Upper lobe of left lung (tissue), 6 donors: ENCODE measurements around the gene ABLIM3. TPM values are rescaled to one million over a fixed set of nuclear protein-coding genes. Genes with fewer than 3 reads are reported as not detected.

Source experiments
- ATAC-seq, 2 donors: fragments of 200-7000 bp; cut with Tn5 transposase; one replicate each; pipeline ENCODE4 v1.9.1; 2022; ENCODE audit warnings: mild to moderate bottlenecking in 2 of 2, moderate library complexity in 2 of 2; ENCODE audit not compliant: low FRiP score in 2 of 2
- DNase-seq, 2 donors: peaks; one replicate each; pipeline ENCODE4 v3.0.0-alpha.2; 2019 to 2020
- H3K27ac ChIP-seq, 4 donors: fragments of 200-600 bp; sonication (generic); one replicate each; pipeline ENCODE4 v1.5.1; 2016 to 2019
- H3K27me3 ChIP-seq, 4 donors: fragments of 200-600 bp; sonication (generic); one replicate each; pipeline ENCODE4 v1.5.1; 2017 to 2019
- H3K36me3 ChIP-seq, 4 donors: fragments of 200-600 bp; sonication (generic); one replicate each; pipeline ENCODE4 v1.5.1; 2016 to 2019
- H3K4me1 ChIP-seq, 4 donors: fragments of 200-600 bp; sonication (generic); one replicate each; pipeline ENCODE4 v1.5.1; 2018 to 2019
- H3K4me3 ChIP-seq, 4 donors: fragments of 200-600 bp; sonication (generic); one replicate each; pipeline ENCODE4 v1.5.1; 2017 to 2019; ENCODE audit warnings: mild to moderate bottlenecking in 2 of 4, moderate library complexity in 1 of 4
- H3K9me3 ChIP-seq, 4 donors: fragments of 200-600 bp; sonication (generic); one replicate each; pipeline ENCODE4 v1.5.1; 2018 to 2019
- EP300 ChIP-seq, 4 donors: sonication (generic); formaldehyde crosslinking; IDR thresholded peaks; one replicate each; pipeline ENCODE4 v1.5.1; 2017; ENCODE audit warnings: antibody characterized with exemption in 4 of 4, control low read depth in 2 of 4
- POLR2A ChIP-seq, 4 donors: fragments of 450-650 bp; IDR thresholded peaks; one replicate each; pipeline ENCODE4 v1.5.1; 2016 to 2017; ENCODE audit warnings: antibody characterized with exemption in 4 of 4, mild to moderate bottlenecking in 2 of 4
- POLR2AphosphoS5 ChIP-seq, 2 donors: sonication (generic); formaldehyde crosslinking; IDR thresholded peaks; one replicate each; pipeline ENCODE4 v1.5.1; 2017; ENCODE audit warnings: antibody characterized with exemption in 2 of 2
- WGBS, 2 donors: methylation state at CpG; one replicate each; pipeline ENCODE4 v1.1.5; 2017 to 2018; 5-methylcytosine and 5-hydroxymethylcytosine counted together
- total RNA-seq, 6 donors: library from RNA; depleted of rRNA in 4 of 6; stranded (reverse); fragments of >200 nt in 4 of 6; gene quantifications; one replicate each; pipeline versions ENCODE4 v1.1.0 to v1.2.1, GENCODE V29; 2016 to 2021
- TF ChIP-seq, protein P1 (sequence below), 6 experiments: fragments of 450-650 bp in 4 of 6; fragments of 200-600 bp in 2 of 6; sonication (generic) in 2 of 6; IDR thresholded peaks; one replicate each; pipeline ENCODE4 v1.5.1; 2016 to 2019; ENCODE audit warnings: antibody characterized with exemption in 6 of 6
- donor health status: DM: no; HTN: no; CAD: no; lungs with moderate emphysema.
- donor health status: DM: no; HTN: yes; CAD: no; lungs with severe emphysema.

Gene ABLIM3
- total RNA-seq, 6 donors from 2014 or later: 7.2 to 38.0 (median 21.0) TPM

GRCh38 chr5:149138182-149138923 lies 2.9 kb upstream of the ABLIM3 start:
- DNase-seq (no peak), ATAC-seq (no peak)
- no peak overlapping the region for H3K4me3 ChIP-seq
- WGBS, 2 donors: 71 to 80% methylated on average over 7 of the region's 7 CpGs
- no peaks in the 10 kb centered on the region for H3K9me3 ChIP-seq
- no peak overlapping the region for H3K27ac ChIP-seq
- no peaks in the 10 kb centered on the region for H3K36me3 ChIP-seq
- no peak for TF ChIP-seq EP300 (IDR thresholded peaks at IDR 0.05)
- no peaks in the 10 kb centered on the region for H3K27me3 ChIP-seq
- peaks cover 13 to 30% (median 24%) of the 10 kb centered on the region in 4 donors for H3K4me1 ChIP-seq

DNA sequence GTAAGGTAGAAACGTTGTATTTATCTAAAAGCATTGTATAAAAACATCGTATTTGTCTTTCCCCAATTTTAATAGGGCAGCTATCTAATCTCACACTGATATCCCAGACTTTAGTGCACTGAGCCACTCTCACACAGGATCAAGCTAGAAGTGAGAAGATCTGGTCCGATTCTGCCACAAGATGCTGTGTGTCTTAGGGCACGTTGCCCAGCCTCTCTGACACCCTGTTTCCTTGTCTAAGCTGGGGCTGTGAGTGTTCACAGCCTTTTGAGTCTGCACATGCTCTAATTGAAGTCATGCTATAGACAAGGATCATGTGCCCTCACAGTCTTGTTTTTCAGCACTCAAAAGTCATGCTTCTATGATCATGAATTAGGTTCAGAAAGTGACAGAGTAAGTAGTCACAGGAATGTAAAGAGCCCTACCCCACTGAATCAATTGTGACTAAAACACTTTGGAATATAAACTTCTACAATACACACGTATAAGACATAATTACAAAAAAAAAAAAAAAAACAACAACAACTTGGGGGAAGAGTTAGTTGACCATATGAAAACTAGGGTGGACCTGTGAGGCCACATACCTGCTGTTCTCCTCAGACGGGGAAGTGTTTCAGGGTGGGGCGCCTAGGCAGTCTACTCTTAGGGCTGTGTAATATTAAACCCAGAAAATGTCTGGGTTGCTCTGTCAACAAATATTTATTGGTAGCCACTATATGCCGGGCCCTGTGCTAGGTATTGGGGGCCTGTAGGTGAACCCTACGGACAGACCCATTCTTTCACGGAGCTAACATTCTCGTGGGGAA lies 893 bp upstream of the ABLIM3 start:
- Histone ChIP-seq H3K4me3 (no peak overlapping the region), H3K36me3 (no peaks in the 10 kb centered on the region), H3K4me1 (peaks cover 13 to 30% (median 26%) of the 10 kb centered on the region in 4 donors), H3K27ac (no peak overlapping the region), H3K27me3 (no peaks in the 10 kb centered on the region), H3K9me3 (no peaks in the 10 kb centered on the region)
- no peak for ATAC-seq
- WGBS, 2 donors: 84 to 85% methylated on average over 11 of the region's 11 CpGs
- DNase-seq: no peak
- TF ChIP-seq, protein P1, sequence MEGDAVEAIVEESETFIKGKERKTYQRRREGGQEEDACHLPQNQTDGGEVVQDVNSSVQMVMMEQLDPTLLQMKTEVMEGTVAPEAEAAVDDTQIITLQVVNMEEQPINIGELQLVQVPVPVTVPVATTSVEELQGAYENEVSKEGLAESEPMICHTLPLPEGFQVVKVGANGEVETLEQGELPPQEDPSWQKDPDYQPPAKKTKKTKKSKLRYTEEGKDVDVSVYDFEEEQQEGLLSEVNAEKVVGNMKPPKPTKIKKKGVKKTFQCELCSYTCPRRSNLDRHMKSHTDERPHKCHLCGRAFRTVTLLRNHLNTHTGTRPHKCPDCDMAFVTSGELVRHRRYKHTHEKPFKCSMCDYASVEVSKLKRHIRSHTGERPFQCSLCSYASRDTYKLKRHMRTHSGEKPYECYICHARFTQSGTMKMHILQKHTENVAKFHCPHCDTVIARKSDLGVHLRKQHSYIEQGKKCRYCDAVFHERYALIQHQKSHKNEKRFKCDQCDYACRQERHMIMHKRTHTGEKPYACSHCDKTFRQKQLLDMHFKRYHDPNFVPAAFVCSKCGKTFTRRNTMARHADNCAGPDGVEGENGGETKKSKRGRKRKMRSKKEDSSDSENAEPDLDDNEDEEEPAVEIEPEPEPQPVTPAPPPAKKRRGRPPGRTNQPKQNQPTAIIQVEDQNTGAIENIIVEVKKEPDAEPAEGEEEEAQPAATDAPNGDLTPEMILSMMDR (IDR thresholded peaks at IDR 0.05): no peak
- TF ChIP-seq EP300 (IDR thresholded peaks at IDR 0.05): no peak
- TF ChIP-seq POLR2A (IDR thresholded peaks at IDR 0.05): no peak
- TF ChIP-seq POLR2AphosphoS5 (IDR thresholded peaks at IDR 0.05): no peak

- Histone ChIP-seq H3K27ac (peak overlapping the region; percentile 79 to 83 (median 82)), H3K9me3 (no peaks in the 10 kb centered on the region), H3K4me3 (peak overlapping the region; percentile 52 to 80 (median 68)), H3K4me1 (peaks cover 13 to 30% (median 26%) of the 10 kb centered on the region in 4 donors), H3K36me3 (no peaks in the 10 kb centered on the region), H3K27me3 (no peaks in the 10 kb centered on the region)
- 31 to 35% methylated on average over 15 to 17 of the region's 20 CpGs for WGBS, 2 donors
- DNase-seq (peak; percentile 38 to 46), ATAC-seq (peak; percentile 71 to 74)
- TF ChIP-seq EP300 (IDR thresholded peaks at IDR 0.05): no peak
- TF ChIP-seq, protein P1 (IDR thresholded peaks at IDR 0.05): no peak
- TF ChIP-seq POLR2AphosphoS5 (IDR thresholded peaks at IDR 0.05): no peak
- TF ChIP-seq POLR2A (IDR thresholded peaks at IDR 0.05): no peak
Observed at GRCh38 chr5:149141957-149142851, 911 bp downstream of the ABLIM3 start.

GRCh38 chr5:149143470-149143869 lies 2.2 kb downstream of the ABLIM3 start:
- Histone ChIP-seq H3K4me3 (no peak overlapping the region), H3K9me3 (no peaks in the 10 kb centered on the region), H3K36me3 (no peaks in the 10 kb centered on the region), H3K4me1 (peaks cover 13 to 30% (median 26%) of the 10 kb centered on the region in 4 donors), H3K27me3 (no peaks in the 10 kb centered on the region), H3K27ac (peak overlapping the region in 3 of 4 donors; percentile 79 to 82 (median 81))
- peak in 1 of 2 donors; percentile 20 for TF ChIP-seq POLR2AphosphoS5 (IDR thresholded peaks at IDR 0.05)
- no peak for TF ChIP-seq EP300 (IDR thresholded peaks at IDR 0.05)
- TF ChIP-seq POLR2A (IDR thresholded peaks at IDR 0.05): no peak
- TF ChIP-seq, protein P1 (IDR thresholded peaks at IDR 0.05): no peak
- ATAC-seq: peak; percentile 28 to 37
- DNase-seq: no peak
- 38 to 45% methylated on average over 2 of the region's 2 CpGs for WGBS, 2 donors
